HepG2 (cell line): ENCODE measurements around the gene RNF135. TPM values are rescaled to one million over a fixed set of nuclear protein-coding genes. Genes with fewer than 3 reads are reported as not detected.

Source experiments
- ARNTL ChIP-seq: sonication (generic); formaldehyde crosslinking; IDR thresholded peaks from 2 replicates; pipeline ENCODE4 v1.4.0; 2020; ENCODE audit warnings: mild to moderate bottlenecking, missing genetic modification reagents
- BHLHE40 ChIP-seq: IDR thresholded peaks from 2 replicates; pipeline ENCODE4 v1.6.1; 2011; ENCODE audit warnings: low read length, improper control_type of control experiment
- ETV5 ChIP-seq: IDR thresholded peaks from 2 replicates; pipeline ENCODE4 v1.6.1; 2018; ENCODE audit warnings: missing biosample characterization, missing genetic modification reagents, inconsistent platforms, borderline replicate concordance
- GABPA ChIP-seq, 2 experiments: IDR thresholded peaks; 2 replicates each; pipeline ENCODE4 v1.6.1; 2011 to 2016; ENCODE audit warnings: low read depth in 2 of 2, low read length in 1 of 2, missing biosample characterization in 1 of 2, missing genetic modification characterization in 1 of 2
- GABPB1 ChIP-seq: IDR thresholded peaks from 2 replicates; pipeline ENCODE4 v1.6.1; 2016; ENCODE audit warnings: mild to moderate bottlenecking, missing genetic modification reagents, moderate library complexity, missing compliant biosample characterization
- HNF4A ChIP-seq: sonication (generic); formaldehyde crosslinking; IDR thresholded peaks from 2 replicates; pipeline ENCODE4 v1.4.0; 2020; ENCODE audit warnings: missing genetic modification reagents
- LBX2 ChIP-seq: sonication (generic); formaldehyde crosslinking; IDR thresholded peaks from 2 replicates; pipeline ENCODE4 v1.5.0; 2020; ENCODE audit warnings: missing genetic modification reagents, mild to moderate bottlenecking, borderline replicate concordance
- LCORL ChIP-seq, 2 experiments: fragments of 450-650 bp in 1 of 2; sonication (generic) in 1 of 2; formaldehyde crosslinking in 1 of 2; IDR thresholded peaks; 2 replicates each; pipeline versions ENCODE4 v1.5.0 to v1.6.1; 2017 to 2020; ENCODE audit warnings: antibody characterized with exemption in 1 of 2, missing genetic modification reagents in 1 of 2
- MIER2 ChIP-seq: IDR thresholded peaks from 2 replicates; pipeline ENCODE4 v1.6.1; 2016; ENCODE audit warnings: missing biosample characterization, missing genetic modification reagents
- MLX ChIP-seq: IDR thresholded peaks from 2 replicates; pipeline ENCODE4 v1.6.1; 2016
- MYPOP ChIP-seq: sonication (generic); formaldehyde crosslinking; IDR thresholded peaks from 2 replicates; pipeline ENCODE4 v1.8.1; 2023; ENCODE audit warnings: mild to moderate bottlenecking, moderate library complexity, missing genetic modification reagents
- PITX1 ChIP-seq: sonication (generic); formaldehyde crosslinking; IDR thresholded peaks from 2 replicates; pipeline ENCODE4 v1.5.1; 2020; ENCODE audit warnings: mild to moderate bottlenecking, missing genetic modification reagents
- POGZ ChIP-seq: sonication (generic); formaldehyde crosslinking; IDR thresholded peaks from 2 replicates; pipeline ENCODE4 v1.4.0; 2020; ENCODE audit warnings: mild to moderate bottlenecking, missing genetic modification reagents
- SNRNP70 ChIP-seq: fragments of 200-400 bp; formaldehyde crosslinking; IDR thresholded peaks from 2 replicates; pipeline ENCODE4 v1.6.1; 2017; ENCODE audit warnings: mild to moderate bottlenecking, low read depth, low read length, moderate library complexity
- ZNF768 ChIP-seq: sonication (generic); formaldehyde crosslinking; IDR thresholded peaks from 2 replicates; pipeline ENCODE4 v1.4.0; 2020; ENCODE audit warnings: missing genetic modification reagents
- ZNF792 ChIP-seq: IDR thresholded peaks from 2 replicates; pipeline ENCODE4 v1.6.1; 2016
- ZSCAN21 ChIP-seq: sonication (generic); formaldehyde crosslinking; IDR thresholded peaks from 2 replicates; pipeline ENCODE4 v1.8.0; 2022; ENCODE audit warnings: mild to moderate bottlenecking, missing genetic modification reagents, moderate library complexity, borderline replicate concordance
- polyA plus RNA-seq, 8 experiments: library from polyadenylated mRNA; depleted of rRNA in 3 of 8; stranded (reverse) in 7 of 8; unstranded in 1 of 8; fragments of >200 nt; fragmentation: Illumina TruSeq in 4 of 8; extraction: Trizol in 4 of 8; gene quantifications; 2 replicates each; pipeline versions ENCODE4 v1.2.1 to v1.2.3, GENCODE V29; 2011 to 2016; ENCODE audit warnings: low read depth in 4 of 8, missing spikeins in 1 of 8, mixed read lengths in 1 of 8; ENCODE audit not compliant: insufficient read depth in 1 of 8
- total RNA-seq, 5 experiments: library from RNA; depleted of rRNA; stranded (reverse); fragments of >200 nt; fragmentation: Illumina TruSeq; extraction: Trizol; gene quantifications; 2 replicates each; pipeline ENCODE4 v1.2.3, GENCODE V29; 2016; ENCODE audit warnings: low read depth in 1 of 5
- TF ChIP-seq, protein P1 (sequence below): sonication (generic); formaldehyde crosslinking; IDR thresholded peaks from 2 replicates; pipeline ENCODE4 v1.5.0; 2020; ENCODE audit warnings: mild to moderate bottlenecking, missing genetic modification reagents, moderate library complexity
- TF ChIP-seq, protein P2 (sequence below): sonication (generic); formaldehyde crosslinking; IDR thresholded peaks from 2 replicates; pipeline ENCODE4 v1.4.0; 2020; ENCODE audit warnings: missing genetic modification reagents, borderline replicate concordance
- TF ChIP-seq, protein P3 (sequence below): IDR thresholded peaks from 2 replicates; pipeline ENCODE4 v1.6.1; 2016; ENCODE audit warnings: missing compliant biosample characterization, missing genetic modification reagents, borderline replicate concordance

RNF135 gene
- total and polyA plus RNA-seq, 2 of the 13 experiments (the other 11 are each of a cell fraction or from before 2014, with no cell fraction given): not detected

- TF ChIP-seq MYPOP (CRISPR knock-in tag): 0 out of 2 replicates have a peak, but pooled peaks have one; percentile 28
- 0 out of 2 replicates have a peak, but pooled peaks have one; percentile 45 for TF ChIP-seq PITX1 (CRISPR knock-in tag)
- TF ChIP-seq LBX2: no peak
- peak; percentile 73; the same call in 1 of the 2 replicates for TF ChIP-seq ZSCAN21 (CRISPR knock-in tag)
- 0 out of 2 replicates have a peak, but pooled peaks have one; percentile 22 for TF ChIP-seq POGZ (CRISPR knock-in tag)
- TF ChIP-seq ETV5 (CRISPR knock-in tag): peak; percentile 32; the same call in 1 of the 2 replicates
- TF ChIP-seq, protein P1, sequence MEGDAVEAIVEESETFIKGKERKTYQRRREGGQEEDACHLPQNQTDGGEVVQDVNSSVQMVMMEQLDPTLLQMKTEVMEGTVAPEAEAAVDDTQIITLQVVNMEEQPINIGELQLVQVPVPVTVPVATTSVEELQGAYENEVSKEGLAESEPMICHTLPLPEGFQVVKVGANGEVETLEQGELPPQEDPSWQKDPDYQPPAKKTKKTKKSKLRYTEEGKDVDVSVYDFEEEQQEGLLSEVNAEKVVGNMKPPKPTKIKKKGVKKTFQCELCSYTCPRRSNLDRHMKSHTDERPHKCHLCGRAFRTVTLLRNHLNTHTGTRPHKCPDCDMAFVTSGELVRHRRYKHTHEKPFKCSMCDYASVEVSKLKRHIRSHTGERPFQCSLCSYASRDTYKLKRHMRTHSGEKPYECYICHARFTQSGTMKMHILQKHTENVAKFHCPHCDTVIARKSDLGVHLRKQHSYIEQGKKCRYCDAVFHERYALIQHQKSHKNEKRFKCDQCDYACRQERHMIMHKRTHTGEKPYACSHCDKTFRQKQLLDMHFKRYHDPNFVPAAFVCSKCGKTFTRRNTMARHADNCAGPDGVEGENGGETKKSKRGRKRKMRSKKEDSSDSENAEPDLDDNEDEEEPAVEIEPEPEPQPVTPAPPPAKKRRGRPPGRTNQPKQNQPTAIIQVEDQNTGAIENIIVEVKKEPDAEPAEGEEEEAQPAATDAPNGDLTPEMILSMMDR (CRISPR knock-in tag): peak; percentile 43; the same call in 1 of the 2 replicates
- TF ChIP-seq, protein P2, sequence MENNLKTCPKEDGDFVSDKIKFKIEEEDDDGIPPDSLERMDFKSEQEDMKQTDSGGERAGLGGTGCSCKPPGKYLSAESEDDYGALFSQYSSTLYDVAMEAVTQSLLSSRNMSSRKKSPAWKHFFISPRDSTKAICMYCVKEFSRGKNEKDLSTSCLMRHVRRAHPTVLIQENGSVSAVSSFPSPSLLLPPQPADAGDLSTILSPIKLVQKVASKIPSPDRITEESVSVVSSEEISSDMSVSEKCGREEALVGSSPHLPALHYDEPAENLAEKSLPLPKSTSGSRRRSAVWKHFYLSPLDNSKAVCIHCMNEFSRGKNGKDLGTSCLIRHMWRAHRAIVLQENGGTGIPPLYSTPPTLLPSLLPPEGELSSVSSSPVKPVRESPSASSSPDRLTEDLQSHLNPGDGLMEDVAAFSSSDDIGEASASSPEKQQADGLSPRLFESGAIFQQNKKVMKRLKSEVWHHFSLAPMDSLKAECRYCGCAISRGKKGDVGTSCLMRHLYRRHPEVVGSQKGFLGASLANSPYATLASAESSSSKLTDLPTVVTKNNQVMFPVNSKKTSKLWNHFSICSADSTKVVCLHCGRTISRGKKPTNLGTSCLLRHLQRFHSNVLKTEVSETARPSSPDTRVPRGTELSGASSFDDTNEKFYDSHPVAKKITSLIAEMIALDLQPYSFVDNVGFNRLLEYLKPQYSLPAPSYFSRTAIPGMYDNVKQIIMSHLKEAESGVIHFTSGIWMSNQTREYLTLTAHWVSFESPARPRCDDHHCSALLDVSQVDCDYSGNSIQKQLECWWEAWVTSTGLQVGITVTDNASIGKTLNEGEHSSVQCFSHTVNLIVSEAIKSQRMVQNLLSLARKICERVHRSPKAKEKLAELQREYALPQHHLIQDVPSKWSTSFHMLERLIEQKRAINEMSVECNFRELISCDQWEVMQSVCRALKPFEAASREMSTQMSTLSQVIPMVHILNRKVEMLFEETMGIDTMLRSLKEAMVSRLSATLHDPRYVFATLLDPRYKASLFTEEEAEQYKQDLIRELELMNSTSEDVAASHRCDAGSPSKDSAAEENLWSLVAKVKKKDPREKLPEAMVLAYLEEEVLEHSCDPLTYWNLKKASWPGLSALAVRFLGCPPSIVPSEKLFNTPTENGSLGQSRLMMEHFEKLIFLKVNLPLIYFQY: 0 out of 2 replicates have a peak, but pooled peaks have one; percentile 31
- TF ChIP-seq ZNF792 (CRISPR knock-in tag): 0 out of 2 replicates have a peak, but pooled peaks have one; percentile 46
- TF ChIP-seq GABPA (IDR thresholded peaks at IDR 0.05; ENCODE audit: low read depth, low read length): no peak
- TF ChIP-seq GABPA (CRISPR knock-in tag; IDR thresholded peaks at IDR 0.05; ENCODE audit: low read depth): 0 out of 2 replicates have a peak, but pooled peaks have one; percentile 30
- peak; percentile 59 for TF ChIP-seq HNF4A (CRISPR knock-in tag)
- TF ChIP-seq, protein P3, sequence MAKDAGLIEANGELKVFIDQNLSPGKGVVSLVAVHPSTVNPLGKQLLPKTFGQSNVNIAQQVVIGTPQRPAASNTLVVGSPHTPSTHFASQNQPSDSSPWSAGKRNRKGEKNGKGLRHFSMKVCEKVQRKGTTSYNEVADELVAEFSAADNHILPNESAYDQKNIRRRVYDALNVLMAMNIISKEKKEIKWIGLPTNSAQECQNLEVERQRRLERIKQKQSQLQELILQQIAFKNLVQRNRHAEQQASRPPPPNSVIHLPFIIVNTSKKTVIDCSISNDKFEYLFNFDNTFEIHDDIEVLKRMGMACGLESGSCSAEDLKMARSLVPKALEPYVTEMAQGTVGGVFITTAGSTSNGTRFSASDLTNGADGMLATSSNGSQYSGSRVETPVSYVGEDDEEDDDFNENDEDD (CRISPR knock-in tag): peak; percentile 49; the same call in 1 of the 2 replicates
- TF ChIP-seq ARNTL (CRISPR knock-in tag): 0 out of 2 replicates have a peak, but pooled peaks have one; percentile 39
- TF ChIP-seq MIER2 (CRISPR knock-in tag): 0 out of 2 replicates have a peak, but pooled peaks have one; percentile 15
- TF ChIP-seq SNRNP70: no peak
- TF ChIP-seq MLX (CRISPR knock-in tag): 0 out of 2 replicates have a peak, but pooled peaks have one; percentile 37
- TF ChIP-seq ZNF768 (CRISPR knock-in tag): no peak
- peak; percentile 27; the same call in 1 of the 2 replicates for TF ChIP-seq GABPB1
- no peak for TF ChIP-seq LCORL (IDR thresholded peaks at IDR 0.05)
- 0 out of 2 replicates have a peak, but pooled peaks have one; percentile 16 for TF ChIP-seq LCORL (CRISPR knock-in tag; IDR thresholded peaks at IDR 0.05)
- peak; percentile 57 for TF ChIP-seq BHLHE40
Observed at GRCh38 chr17:30929081-30929633, 41.7 kb upstream of the RNF135 start (continued).
